Stimulated activated CD8-positive, alpha-beta memory T cell treated with anti-CD3 and anti-CD28 coated beads, Interleukin-15, amount 100 ng/mL, for 4 hours (primary cell): Measurements from ENCODE around the gene PIP.
"Not testable (repeated sequence)": the region's sequence is repeated elsewhere in the genome, so short reads cannot be mapped to it uniquely, and the experiment has no call there.

Source experiments
- DNase-seq, 2 donors: peaks; one replicate each; pipeline ENCODE4 v3.0.0-alpha.2; 2020; ENCODE audit warnings: low read depth in 2 of 2

PIP gene

DNA sequence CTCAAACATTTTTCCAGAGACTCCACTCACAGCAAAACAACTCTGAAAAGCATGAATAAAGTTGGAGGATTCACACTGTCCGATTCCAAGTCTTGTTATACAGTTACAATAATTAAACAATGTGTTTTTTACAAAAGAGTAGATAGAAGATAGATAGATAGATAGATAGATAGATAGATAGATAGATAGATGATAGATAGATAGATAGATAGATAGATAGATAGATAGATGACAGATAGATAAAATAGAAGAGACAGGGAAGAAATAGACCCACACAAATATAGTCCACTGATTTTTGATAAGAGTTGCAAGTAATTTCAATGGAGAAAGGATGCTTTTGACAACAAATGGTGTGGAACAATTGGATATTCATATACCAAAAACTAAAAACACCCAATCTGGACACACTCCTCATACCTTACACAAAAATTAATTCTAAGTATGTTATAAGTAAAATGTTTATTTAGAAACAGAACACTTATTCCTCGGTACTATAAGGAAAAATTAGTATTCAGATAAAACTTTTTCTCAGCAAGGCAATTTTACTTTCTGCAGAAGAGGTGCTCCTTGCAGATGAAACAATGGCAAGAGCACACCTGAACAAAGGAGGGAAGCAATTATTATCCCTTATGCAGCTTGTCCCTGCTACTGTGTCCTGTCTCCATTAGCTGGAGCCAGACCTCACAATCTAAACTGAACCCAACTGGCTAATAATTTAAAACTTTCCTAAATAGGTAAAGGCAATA is 45.7 kb downstream of the PIP start:
- DNase-seq, result no peak

DNA sequence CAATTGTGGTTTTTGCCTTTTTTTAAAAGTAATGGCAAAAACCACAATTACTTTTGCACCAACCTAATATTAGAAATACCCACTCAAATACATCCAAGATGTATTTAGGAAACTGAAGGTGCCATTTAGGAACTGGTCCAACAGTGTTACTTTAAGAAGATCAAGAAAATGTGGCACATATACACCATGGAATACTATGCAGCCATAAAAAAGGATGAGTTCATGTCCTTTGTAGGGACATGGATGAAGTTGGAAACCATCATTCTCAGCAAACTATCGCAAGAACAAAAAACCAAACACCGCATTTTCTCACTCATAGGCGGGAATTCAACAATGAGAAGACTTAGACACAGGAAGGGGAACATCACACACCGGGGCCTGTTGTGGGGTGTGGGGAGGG is 48.9 kb downstream of the PIP start:
- DNase-seq, result not testable (repeated sequence)

- DNase-seq, result no peak
Measured at GRCh38 chr7:143181349-143181748, 49.5 kb downstream of the PIP start.

GRCh38 chr7:143183024-143183423 is 51.1 kb downstream of the PIP start, which contains the start of gene TAS2R39:
Gene TAS2R39 (plus strand): TSS chr7:143183419. CDS start chr7:143183419, 0 bp downstream.
- no peak for DNase-seq

- no peak for DNase-seq
Measured at GRCh38 chr7:143185551-143185950, 53.7 kb downstream of the PIP start.

GRCh38 chr7:143188994-143189393 is 57.1 kb downstream of the PIP start:
- DNase-seq, result no peak
